NCI-H2081 (cell line): ENCODE results near the gene AFMID.

Experiments used
- DNase-seq, 2 experiments: peaks; one replicate each; lab custom pipeline; 2025; lab: John Stamatoyannopoulos, UW

Gene AFMID

DNA sequence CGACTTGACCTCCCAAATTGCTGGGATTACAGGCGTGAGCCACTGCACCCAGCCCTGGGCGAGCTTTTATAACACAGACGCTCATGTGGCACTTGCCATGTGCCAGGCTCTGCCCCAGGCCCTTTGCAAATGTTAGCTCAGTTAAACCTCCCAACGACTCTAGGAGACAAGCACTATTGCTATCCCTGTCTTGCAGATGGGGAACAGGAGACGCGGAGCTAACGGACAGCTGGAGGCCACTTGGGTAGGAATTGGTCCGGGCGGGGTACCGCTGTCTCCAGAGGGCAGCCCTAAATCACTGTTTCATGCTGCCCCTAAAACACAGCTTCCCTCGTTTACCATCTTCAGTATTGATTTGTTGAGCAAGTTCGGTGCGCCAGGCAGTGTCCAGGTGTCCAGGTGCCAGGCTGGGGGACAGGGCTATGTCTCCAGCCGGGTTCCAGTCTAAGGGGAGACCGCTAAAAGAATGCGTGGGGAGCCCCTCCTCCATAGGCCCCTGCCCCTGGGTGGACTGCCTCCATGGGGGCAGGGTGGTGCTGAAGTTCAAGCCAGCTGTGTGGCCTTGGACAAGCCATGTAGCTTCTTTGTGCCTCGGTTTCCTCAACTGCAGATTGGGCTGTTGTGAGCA is 68.0 kb downstream of the AFMID start:
- DNase-seq: no peak

GRCh38 chr17:78255953-78256706 is 69.0 kb downstream of the AFMID start:
- no peak for DNase-seq

DNA sequence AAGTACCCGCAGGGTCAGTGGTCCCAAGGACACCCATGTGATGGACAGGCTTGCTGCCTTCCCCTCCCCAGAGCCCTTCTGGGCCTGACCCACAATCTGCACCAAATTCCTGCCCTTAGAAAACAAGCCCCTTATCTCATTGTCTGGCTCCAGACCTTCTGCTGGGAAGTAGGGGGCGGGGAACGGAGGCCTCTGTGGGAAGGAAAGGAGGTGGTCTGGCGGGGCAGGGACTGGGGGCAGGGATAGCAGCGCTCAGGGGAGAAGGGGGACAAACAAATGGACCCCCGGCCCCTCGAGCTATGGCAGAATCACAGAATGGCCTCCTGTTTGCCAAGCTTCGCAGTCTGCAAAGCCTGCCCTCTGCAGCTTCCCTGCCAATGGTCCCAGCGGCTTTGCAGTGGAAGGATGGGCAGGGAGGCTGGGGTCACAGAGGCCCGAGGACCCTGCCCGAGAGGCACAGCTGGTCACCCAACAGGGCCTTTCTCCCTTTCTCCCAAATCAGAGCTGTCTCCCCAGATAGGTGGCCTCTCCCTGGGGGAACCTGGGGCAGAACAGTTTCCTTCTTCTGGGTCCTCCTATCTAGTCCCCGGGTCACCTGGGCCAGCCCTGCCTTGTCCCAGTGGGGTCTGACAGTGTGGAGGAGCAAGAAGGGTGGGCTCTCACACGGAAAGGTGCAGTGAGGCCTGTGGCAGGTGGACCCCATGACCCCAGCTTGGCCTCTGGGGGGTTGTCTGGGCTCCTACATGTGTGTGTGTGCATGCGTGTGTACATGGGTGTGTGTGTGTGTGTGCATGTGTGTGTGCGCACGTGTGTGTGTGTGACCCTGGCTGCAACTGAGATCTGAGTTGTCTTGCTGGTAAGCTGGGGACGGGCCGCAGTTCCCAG is 69.8 kb downstream of the AFMID start:
- no peak for DNase-seq
